HepG2 (cell line): ENCODE measurements around the gene TSSK1B.

ENCODE experiments used
- CC2D1A ChIP-seq: sonication (generic); formaldehyde crosslinking; IDR thresholded peaks from 2 replicates; pipeline ENCODE4 v1.8.1; 2023; ENCODE audit warnings: mild to moderate bottlenecking, missing genetic modification reagents
- GPN1 ChIP-seq: sonication (generic); formaldehyde crosslinking; IDR thresholded peaks from 2 replicates; pipeline ENCODE4 v1.5.1; 2020; ENCODE audit warnings: missing genetic modification reagents, borderline replicate concordance
- HMGXB4 ChIP-seq, 2 experiments: sonication (generic) in 1 of 2; formaldehyde crosslinking in 1 of 2; IDR thresholded peaks; 2 replicates each; pipeline versions ENCODE4 v1.4.0 to v1.6.1; 2018 to 2020; ENCODE audit warnings: missing genetic modification reagents in 2 of 2, borderline replicate concordance in 1 of 2, low read depth in 1 of 2, mild to moderate bottlenecking in 1 of 2, missing biosample characterization in 1 of 2
- NONO ChIP-seq, 2 experiments: fragments of 450-650 bp in 1 of 2; sonication (generic) in 1 of 2; formaldehyde crosslinking in 1 of 2; IDR thresholded peaks in 1 of 2; conservative IDR thresholded peaks in 1 of 2; 2 replicates each; pipeline versions ENCODE4 v1.6.1 to v1.8.0; 2017 to 2022; ENCODE audit warnings: mild to moderate bottlenecking in 1 of 2, missing genetic modification reagents in 1 of 2, moderate library complexity in 1 of 2
- POLR2A ChIP-seq, 2 experiments: IDR thresholded peaks; 2 replicates each; pipeline ENCODE4 v1.6.1; 2011; ENCODE audit warnings: low read depth in 2 of 2, low read length in 2 of 2, mild to moderate bottlenecking in 1 of 2, moderate library complexity in 1 of 2; ENCODE audit not compliant: insufficient read depth in 1 of 2
- RELA ChIP-seq: sonication (generic); formaldehyde crosslinking; IDR thresholded peaks from 2 replicates; pipeline ENCODE4 v1.4.0; 2020; ENCODE audit warnings: missing genetic modification reagents
- U2AF1 ChIP-seq: fragments of 200-400 bp; formaldehyde crosslinking; optimal IDR thresholded peaks from 2 replicates; pipeline ENCODE3; 2017; ENCODE audit warnings: mild to moderate bottlenecking, low read depth, low read length
- TF ChIP-seq, protein P1 (sequence below): sonication (generic); formaldehyde crosslinking; IDR thresholded peaks from 2 replicates; pipeline ENCODE4 v1.5.0; 2020; ENCODE audit warnings: mild to moderate bottlenecking, missing genetic modification reagents, moderate library complexity

DNA sequence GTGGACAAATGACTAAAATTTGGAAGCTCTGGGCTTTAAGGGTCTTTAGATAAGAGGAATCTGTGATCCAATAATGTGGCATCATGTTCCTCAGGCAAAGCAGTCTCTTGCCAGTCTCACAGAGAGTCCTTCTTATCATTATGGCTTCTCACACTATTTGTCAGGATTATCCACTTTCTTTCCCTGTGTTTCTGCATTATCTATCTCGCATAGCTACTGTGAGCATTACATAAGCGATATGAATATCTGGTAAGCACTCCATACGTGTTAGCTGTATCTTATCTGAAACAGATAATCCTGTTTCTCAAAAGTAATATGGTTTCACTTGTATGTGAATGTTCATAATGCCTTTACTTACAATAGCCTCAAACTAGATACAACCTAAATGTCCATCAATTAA lies 43.9 kb upstream of the TSSK1B start:
- TF ChIP-seq HMGXB4 (CRISPR knock-in tag; IDR thresholded peaks at IDR 0.05; ENCODE audit: borderline replicate concordance in 1 of 2, low read depth in 1 of 2), result no peak
- no peak for TF ChIP-seq RELA (CRISPR knock-in tag)
- no peak for TF ChIP-seq U2AF1
- TF ChIP-seq, protein P1, sequence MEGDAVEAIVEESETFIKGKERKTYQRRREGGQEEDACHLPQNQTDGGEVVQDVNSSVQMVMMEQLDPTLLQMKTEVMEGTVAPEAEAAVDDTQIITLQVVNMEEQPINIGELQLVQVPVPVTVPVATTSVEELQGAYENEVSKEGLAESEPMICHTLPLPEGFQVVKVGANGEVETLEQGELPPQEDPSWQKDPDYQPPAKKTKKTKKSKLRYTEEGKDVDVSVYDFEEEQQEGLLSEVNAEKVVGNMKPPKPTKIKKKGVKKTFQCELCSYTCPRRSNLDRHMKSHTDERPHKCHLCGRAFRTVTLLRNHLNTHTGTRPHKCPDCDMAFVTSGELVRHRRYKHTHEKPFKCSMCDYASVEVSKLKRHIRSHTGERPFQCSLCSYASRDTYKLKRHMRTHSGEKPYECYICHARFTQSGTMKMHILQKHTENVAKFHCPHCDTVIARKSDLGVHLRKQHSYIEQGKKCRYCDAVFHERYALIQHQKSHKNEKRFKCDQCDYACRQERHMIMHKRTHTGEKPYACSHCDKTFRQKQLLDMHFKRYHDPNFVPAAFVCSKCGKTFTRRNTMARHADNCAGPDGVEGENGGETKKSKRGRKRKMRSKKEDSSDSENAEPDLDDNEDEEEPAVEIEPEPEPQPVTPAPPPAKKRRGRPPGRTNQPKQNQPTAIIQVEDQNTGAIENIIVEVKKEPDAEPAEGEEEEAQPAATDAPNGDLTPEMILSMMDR (CRISPR knock-in tag), result no peak
- TF ChIP-seq NONO (IDR thresholded peaks at IDR 0.05), result no peak
- no peak for TF ChIP-seq NONO (CRISPR knock-in tag; conservative IDR thresholded peaks at IDR 0.05)
- no peak for TF ChIP-seq CC2D1A
- TF ChIP-seq GPN1 (CRISPR knock-in tag), result no peak
- TF ChIP-seq POLR2A (IDR thresholded peaks at IDR 0.05; ENCODE audit: insufficient read depth in 1 of 2, low read depth in 2 of 2, low read length in 2 of 2), result no peak
